Hematopoietic multipotent progenitor cell treated with erythropoietin and hydrocortisone succinate and interleukin-3 and kit ligand, for 8 days (in vitro differentiated cells): ENCODE measurements around the gene TECPR1.

Source experiments
- DNase-seq: peaks from one replicate; pipeline ENCODE4 v3.0.0-alpha.2; 2015

Gene TECPR1

GRCh38 chr7:98209166-98209920, 42.7 kb downstream of the TECPR1 start:
- no peak for DNase-seq

GRCh38 chr7:98206451-98207330, 45.3 kb downstream of the TECPR1 start:
- no peak for DNase-seq

- no peak for DNase-seq
These were observed 46.7 kb downstream of the TECPR1 start for GRCh38 chr7:98205162-98205845.

GRCh38 chr7:98204670-98205069, 47.4 kb downstream of the TECPR1 start:
- no peak for DNase-seq

- no peak for DNase-seq
These were observed 47.9 kb downstream of the TECPR1 start for GRCh38 chr7:98203964-98204605.

GRCh38 chr7:98203261-98203963, 48.6 kb downstream of the TECPR1 start:
- no peak for DNase-seq

GRCh38 chr7:98202367-98203195, 49.5 kb downstream of the TECPR1 start:
- peak; percentile 43 for DNase-seq

- no peak for DNase-seq
These were observed 51.7 kb downstream of the TECPR1 start for GRCh38 chr7:98200364-98200763.

GRCh38 chr7:98199131-98199530, 52.9 kb downstream of the TECPR1 start:
- no peak for DNase-seq

GRCh38 chr7:98196706-98197605, 55.1 kb downstream of the TECPR1 start:
- no peak for DNase-seq

- DNase-seq = no peak
These were observed 57.2 kb downstream of the TECPR1 start for GRCh38 chr7:98194672-98195457.

- DNase-seq = no peak
These were observed 57.8 kb downstream of the TECPR1 start for GRCh38 chr7:98194186-98194585.

GRCh38 chr7:98193474-98194180, 58.4 kb downstream of the TECPR1 start:
- no peak for DNase-seq

GRCh38 chr7:98192781-98193457, 59.1 kb downstream of the TECPR1 start:
- no peak for DNase-seq

GRCh38 chr7:98191668-98192431, 60.2 kb downstream of the TECPR1 start:
- no peak for DNase-seq

- DNase-seq = no peak
These were observed 62.5 kb downstream of the TECPR1 start for GRCh38 chr7:98189559-98189958.

GRCh38 chr7:98187138-98187502, 64.9 kb downstream of the TECPR1 start:
- DNase-seq = no peak
